ENCODE results near the gene PPM1H. TPM values are rescaled to one million over a fixed set of nuclear protein-coding genes. Genes with fewer than 3 reads are reported as not detected.
A peak's percentile ranks its signal among the peaks of the same experiment; 100 is the strongest.

The PPM1H gene
- total RNA-seq, 1 donor from 2014 or later, result 15.7 TPM

DNA sequence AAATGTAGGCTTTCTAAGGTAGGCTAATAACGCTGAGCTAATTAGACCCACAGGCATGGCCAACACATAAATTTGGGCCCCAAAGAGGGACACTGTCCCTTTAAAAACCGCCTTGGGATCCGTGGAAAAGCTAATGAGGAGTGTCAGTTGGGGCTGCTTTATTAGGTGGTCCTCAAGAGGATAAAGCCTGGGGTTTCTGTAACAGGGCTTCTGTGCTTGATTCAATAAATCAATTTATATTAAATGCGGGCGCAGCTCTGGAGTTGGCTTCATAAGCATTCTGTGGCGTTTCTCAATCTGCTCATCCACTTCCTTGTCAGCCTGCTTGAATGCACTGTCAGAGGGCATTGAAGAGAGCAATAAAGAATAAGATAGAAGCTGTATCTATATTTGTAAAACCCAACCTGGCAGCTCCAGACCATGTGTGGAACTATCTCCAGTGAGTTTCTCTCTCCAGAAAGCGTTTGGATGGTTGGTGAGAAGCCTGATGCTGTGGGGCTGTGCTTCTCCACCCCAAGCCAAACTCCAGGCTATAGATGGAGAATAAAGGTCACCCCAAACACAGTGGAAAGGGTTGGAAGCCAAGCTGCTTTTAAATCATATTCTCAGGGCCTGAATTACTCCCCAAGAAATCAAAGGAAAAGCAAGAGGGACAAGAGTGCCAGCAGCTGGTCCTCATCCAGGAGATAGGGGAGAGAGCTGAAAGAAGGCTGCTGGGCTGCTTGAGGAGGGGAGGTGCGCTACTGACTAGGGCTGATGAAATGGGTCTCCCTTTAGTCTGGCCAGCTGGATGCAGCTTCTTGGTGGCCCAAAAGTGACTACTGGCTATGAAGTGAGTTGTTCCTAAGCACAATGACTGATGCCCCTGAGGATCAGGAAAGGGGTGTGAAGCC lies 222.0 kb downstream of the PPM1H start:
- no peak overlapping the region for H3K4me3 Mint-ChIP-seq
- DNase-seq (ENCODE audit: low spot score in 2 of 2, unreplicated experiment in 2 of 2), result no peak
- peak overlapping the region; percentile 80 for H3K27ac Mint-ChIP-seq
- no peaks in the 10 kb centered on the region for H3K9me3 Mint-ChIP-seq
- no peaks in the 10 kb centered on the region for H3K27me3 Mint-ChIP-seq (ENCODE audit: low read depth)
- TF ChIP-seq, protein P1, sequence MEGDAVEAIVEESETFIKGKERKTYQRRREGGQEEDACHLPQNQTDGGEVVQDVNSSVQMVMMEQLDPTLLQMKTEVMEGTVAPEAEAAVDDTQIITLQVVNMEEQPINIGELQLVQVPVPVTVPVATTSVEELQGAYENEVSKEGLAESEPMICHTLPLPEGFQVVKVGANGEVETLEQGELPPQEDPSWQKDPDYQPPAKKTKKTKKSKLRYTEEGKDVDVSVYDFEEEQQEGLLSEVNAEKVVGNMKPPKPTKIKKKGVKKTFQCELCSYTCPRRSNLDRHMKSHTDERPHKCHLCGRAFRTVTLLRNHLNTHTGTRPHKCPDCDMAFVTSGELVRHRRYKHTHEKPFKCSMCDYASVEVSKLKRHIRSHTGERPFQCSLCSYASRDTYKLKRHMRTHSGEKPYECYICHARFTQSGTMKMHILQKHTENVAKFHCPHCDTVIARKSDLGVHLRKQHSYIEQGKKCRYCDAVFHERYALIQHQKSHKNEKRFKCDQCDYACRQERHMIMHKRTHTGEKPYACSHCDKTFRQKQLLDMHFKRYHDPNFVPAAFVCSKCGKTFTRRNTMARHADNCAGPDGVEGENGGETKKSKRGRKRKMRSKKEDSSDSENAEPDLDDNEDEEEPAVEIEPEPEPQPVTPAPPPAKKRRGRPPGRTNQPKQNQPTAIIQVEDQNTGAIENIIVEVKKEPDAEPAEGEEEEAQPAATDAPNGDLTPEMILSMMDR (IDR thresholded peaks at IDR 0.05; ENCODE audit: unreplicated experiment), result no peak
- H3K36me3 Mint-ChIP-seq, result no peaks in the 10 kb centered on the region
- peaks cover 54% of the 10 kb centered on the region for H3K4me1 Mint-ChIP-seq

DNA sequence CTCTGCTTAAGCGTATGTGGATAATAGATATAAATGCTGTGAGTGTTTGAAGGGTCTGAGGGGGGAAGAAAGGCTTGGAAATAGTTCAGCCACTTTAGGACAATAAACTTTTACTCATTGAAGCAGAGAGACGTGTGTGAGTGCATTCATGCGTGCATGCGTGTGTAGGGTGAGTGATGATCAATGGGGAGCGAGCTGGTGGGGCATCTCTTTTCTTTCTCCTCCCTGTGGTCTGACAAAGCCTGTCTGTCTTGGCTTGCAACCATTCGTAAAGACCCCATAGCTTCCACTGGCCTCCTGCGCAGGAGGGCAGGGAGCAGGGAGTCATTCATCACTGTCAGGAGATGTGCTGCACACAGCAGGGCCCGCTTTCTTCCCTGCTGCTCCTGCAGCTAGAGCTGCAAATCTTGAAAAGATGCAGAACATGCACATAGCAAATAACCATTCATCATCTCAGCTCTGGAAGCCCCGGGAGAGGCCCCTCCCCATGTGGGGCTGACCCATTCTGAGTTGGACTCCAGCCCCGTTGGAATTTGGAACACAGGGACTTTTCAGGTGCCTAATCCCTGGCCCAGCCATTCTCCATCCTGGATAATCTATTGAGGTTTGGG lies 223.2 kb downstream of the PPM1H start:
- Mint-ChIP-seq H3K4me3 (no peak overlapping the region), H3K9me3 (no peaks in the 10 kb centered on the region), H3K27ac (peak overlapping the region; percentile 87), H3K36me3 (peaks cover 1% of the 10 kb centered on the region), H3K27me3 (ENCODE audit: low read depth) (no peaks in the 10 kb centered on the region), H3K4me1 (peaks cover 44% of the 10 kb centered on the region)
- TF ChIP-seq, protein P1 (IDR thresholded peaks at IDR 0.05; ENCODE audit: unreplicated experiment), result no peak
- no peak for DNase-seq (ENCODE audit: low spot score in 2 of 2, unreplicated experiment in 2 of 2)

GRCh38 chr12:62709311-62709710 lies 225.6 kb downstream of the PPM1H start:
- TF ChIP-seq, protein P1 (IDR thresholded peaks at IDR 0.05; ENCODE audit: unreplicated experiment), result no peak
- peaks cover 27% of the 10 kb centered on the region for H3K4me1 Mint-ChIP-seq
- H3K27ac Mint-ChIP-seq, result peak overlapping the region; percentile 50
- H3K27me3 Mint-ChIP-seq (ENCODE audit: low read depth), result no peaks in the 10 kb centered on the region
- peaks cover 1% of the 10 kb centered on the region for H3K36me3 Mint-ChIP-seq
- H3K4me3 Mint-ChIP-seq, result no peak overlapping the region
- no peaks in the 10 kb centered on the region for H3K9me3 Mint-ChIP-seq
- DNase-seq (ENCODE audit: low spot score in 2 of 2, unreplicated experiment in 2 of 2), result no peak

DNA sequence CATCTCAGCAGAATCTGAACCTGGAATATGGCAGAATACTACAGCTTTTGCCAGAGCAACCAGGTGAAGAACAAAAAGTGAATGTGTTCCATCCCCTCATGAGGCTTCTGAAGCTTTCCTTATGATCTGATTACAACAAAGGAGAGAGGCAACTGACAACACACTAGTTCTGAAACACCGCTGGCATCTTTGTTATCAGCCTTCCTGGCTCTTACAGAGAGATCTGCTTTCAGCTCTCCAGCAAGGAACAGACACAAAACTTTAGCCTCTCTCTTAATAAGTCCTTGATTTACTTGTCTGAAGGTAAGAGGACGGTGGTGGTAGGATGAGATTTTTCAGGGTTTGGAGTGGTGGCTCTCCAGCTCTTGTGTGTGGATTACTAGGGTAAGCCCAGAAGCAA lies 227.0 kb downstream of the PPM1H start:
- H3K27ac Mint-ChIP-seq, result no peak overlapping the region
- no peak for DNase-seq (ENCODE audit: low spot score in 2 of 2, unreplicated experiment in 2 of 2)
- TF ChIP-seq, protein P1 (IDR thresholded peaks at IDR 0.05; ENCODE audit: unreplicated experiment), result no peak
- no peaks in the 10 kb centered on the region for H3K27me3 Mint-ChIP-seq (ENCODE audit: low read depth)
- no peak overlapping the region for H3K4me3 Mint-ChIP-seq
- H3K36me3 Mint-ChIP-seq, result peaks cover 1% of the 10 kb centered on the region
- peaks cover 34% of the 10 kb centered on the region for H3K4me1 Mint-ChIP-seq
- H3K9me3 Mint-ChIP-seq, result no peaks in the 10 kb centered on the region

DNA sequence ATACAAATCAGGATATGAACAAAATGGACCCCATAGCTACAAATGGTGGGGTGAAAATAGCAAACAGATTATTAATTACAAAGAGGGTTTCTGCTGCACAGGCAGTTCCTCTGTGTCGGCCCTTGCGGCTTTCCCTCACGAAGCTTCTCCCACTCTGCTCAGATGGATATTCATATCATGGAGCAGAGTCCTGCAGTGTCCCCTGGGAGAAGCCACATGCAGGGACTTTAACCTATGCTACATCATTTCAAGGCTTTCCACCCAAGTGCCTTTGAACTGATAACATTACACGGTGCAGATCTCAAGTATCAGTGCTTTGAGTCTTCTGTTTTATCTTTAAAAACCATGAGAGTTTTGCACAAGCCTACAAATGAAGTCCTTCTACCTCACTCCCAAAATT lies 229.1 kb downstream of the PPM1H start:
- Mint-ChIP-seq H3K9me3 (no peaks in the 10 kb centered on the region), H3K4me3 (no peak overlapping the region), H3K27me3 (ENCODE audit: low read depth) (no peaks in the 10 kb centered on the region), H3K36me3 (peaks cover 1% of the 10 kb centered on the region), H3K4me1 (peaks cover 22% of the 10 kb centered on the region), H3K27ac (no peak overlapping the region)
- TF ChIP-seq, protein P1 (IDR thresholded peaks at IDR 0.05; ENCODE audit: unreplicated experiment), result no peak
- no peak for DNase-seq (ENCODE audit: low spot score in 2 of 2, unreplicated experiment in 2 of 2)
